MM.1S (cell line): Measurements from ENCODE around the gene ARHGAP33.

Source experiments
- DNase-seq: peaks from one replicate; pipeline ENCODE4 v3.0.0-alpha.2; 2015
- H2AFZ ChIP-seq: fragments of 300-600 bp; sonication (generic); 2 replicates; pipeline ENCODE4 v1.6.0; 2016; ENCODE audit warnings: antibody characterized with exemption, low read length
- H3F3A ChIP-seq: fragments of 300-600 bp; sonication (generic); 2 replicates; pipeline ENCODE4 v1.6.1; 2016; ENCODE audit warnings: mild to moderate bottlenecking, antibody characterized with exemption, low read length, moderate library complexity, mixed read lengths; ENCODE audit not compliant: insufficient read depth
- H3K27ac ChIP-seq: fragments of 300-600 bp; sonication (generic); 2 replicates; pipeline ENCODE4 v1.5.1; 2016; ENCODE audit warnings: mild to moderate bottlenecking, low read length
- H3K27me3 ChIP-seq: fragments of 300-600 bp; sonication (generic); replicated peaks from 2 replicates; pipeline ENCODE4 v1.6.0; 2016; ENCODE audit warnings: low read length; ENCODE audit not compliant: insufficient read depth
- H3K36me3 ChIP-seq: fragments of 300-600 bp; sonication (generic); replicated peaks from 2 replicates; pipeline ENCODE4 v1.6.1; 2016; ENCODE audit warnings: mild to moderate bottlenecking, low read length, mixed read lengths; ENCODE audit not compliant: insufficient read depth
- H3K4me1 ChIP-seq: fragments of 300-600 bp; sonication (generic); 2 replicates; pipeline ENCODE4 v1.6.1; 2016; ENCODE audit warnings: low read length, mixed read lengths
- H3K4me2 ChIP-seq: fragments of 300-600 bp; sonication (generic); 2 replicates; pipeline ENCODE4 v1.6.0; 2016; ENCODE audit warnings: low read depth, low read length
- H3K4me3 ChIP-seq: fragments of 300-600 bp; sonication (generic); 2 replicates; pipeline ENCODE4 v1.5.1; 2016; ENCODE audit warnings: low read length, mixed read lengths
- H3K79me2 ChIP-seq: fragments of 300-600 bp; sonication (generic); 2 replicates; pipeline ENCODE4 v1.6.1; 2016; ENCODE audit warnings: mixed run types, low read length, mixed read lengths
- H3K9ac ChIP-seq: fragments of 300-600 bp; sonication (generic); 2 replicates; pipeline ENCODE4 v1.6.1; 2016; ENCODE audit warnings: low read length, mixed read lengths
- H3K9me2 ChIP-seq: fragments of 300-600 bp; sonication (generic); replicated peaks from 2 replicates; pipeline ENCODE4 v1.6.1; 2016; ENCODE audit warnings: mild to moderate bottlenecking, low read length, mixed read lengths; ENCODE audit not compliant: insufficient read depth
- H3K9me3 ChIP-seq: fragments of 300-600 bp; sonication (generic); replicated peaks from 2 replicates; pipeline ENCODE4 v1.6.1; 2016; ENCODE audit warnings: mild to moderate bottlenecking, low read length, mixed read lengths; ENCODE audit not compliant: insufficient read depth
- H4K20me1 ChIP-seq: fragments of 300-600 bp; sonication (generic); 2 replicates; pipeline ENCODE4 v1.6.1; 2016; ENCODE audit warnings: mild to moderate bottlenecking, low read length, moderate library complexity, mixed read lengths; ENCODE audit not compliant: insufficient read depth
- CTCF ChIP-seq: fragments of 300-600 bp; sonication (generic); IDR thresholded peaks from 2 replicates; pipeline ENCODE4 v1.5.1; 2016; ENCODE audit warnings: antibody characterized with exemption, low read length, mixed read lengths
- EZH2 ChIP-seq: fragments of 300-600 bp; sonication (generic); optimal IDR thresholded peaks from 2 replicates; pipeline ENCODE3; 2017; ENCODE audit warnings: low read depth, mild to moderate bottlenecking, antibody characterized with exemption, low read length, mixed read lengths
- EZH2phosphoT487 ChIP-seq: fragments of 300-600 bp; sonication (generic); IDR thresholded peaks from 2 replicates; pipeline ENCODE4 v1.6.1; 2018; ENCODE audit warnings: antibody characterized with exemption, low read length

Gene ARHGAP33

DNA sequence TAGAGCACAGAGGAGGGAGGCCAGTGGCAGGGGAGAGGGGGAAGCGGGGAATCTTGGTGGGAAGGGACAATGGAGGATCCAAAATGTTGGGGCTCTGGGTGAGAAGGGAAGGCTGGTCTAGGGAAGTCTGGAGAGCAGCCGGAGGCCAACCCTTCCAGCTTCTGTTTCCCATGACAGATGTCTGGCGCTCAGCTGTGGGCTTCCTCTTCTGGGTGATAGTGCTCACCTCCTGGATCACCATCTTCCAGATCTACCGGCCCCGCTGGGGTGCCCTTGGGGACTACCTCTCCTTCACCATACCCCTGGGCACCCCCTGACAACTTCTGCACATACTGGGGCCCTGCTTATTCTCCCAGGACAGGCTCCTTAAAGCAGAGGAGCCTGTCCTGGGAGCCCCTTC lies 28.8 kb upstream of the ARHGAP33 start:
- H3K9me2 ChIP-seq = no peaks in the 10 kb centered on the region
- no peaks in the 10 kb centered on the region for H3K27me3 ChIP-seq
- peak overlapping the region; percentile 86 for H3K4me2 ChIP-seq
- peaks cover 40% of the 10 kb centered on the region for H3K79me2 ChIP-seq
- DNase-seq = no peak
- peaks cover 15% of the 10 kb centered on the region; the same call in 1 of the 2 replicates for H3F3A ChIP-seq
- 0 out of 2 replicates have a peak overlapping the region, but pooled peaks have one; percentile 90 for H3K4me3 ChIP-seq
- no peaks in the 10 kb centered on the region for H3K9me3 ChIP-seq
- no peak overlapping the region for H3K27ac ChIP-seq
- H3K9ac ChIP-seq = peak overlapping the region; percentile 84; the same call in 1 of the 2 replicates
- no peaks in the 10 kb centered on the region for H4K20me1 ChIP-seq
- peaks cover 26% of the 10 kb centered on the region for H3K4me1 ChIP-seq
- H2AFZ ChIP-seq = no peak overlapping the region
- TF ChIP-seq CTCF = no peak
- no peaks in the 10 kb centered on the region for H3K36me3 ChIP-seq

- H3K4me1 ChIP-seq = peaks cover 17% of the 10 kb centered on the region
- peak within 1 kb of the TSS; percentile 91 for H2AFZ ChIP-seq
- TF ChIP-seq EZH2 = no peak
- TF ChIP-seq CTCF = no peak
- TF ChIP-seq EZH2phosphoT487 = no peak
- no peaks in the 10 kb centered on the region for H4K20me1 ChIP-seq
- H3K79me2 ChIP-seq = peaks cover 40% of the 10 kb centered on the region
- no peaks in the 10 kb centered on the region for H3K27me3 ChIP-seq
- no peaks in the 10 kb centered on the region for H3K9me3 ChIP-seq
- no peak within 1 kb of the TSS for H3K27ac ChIP-seq
- no peaks in the 10 kb centered on the region for H3K36me3 ChIP-seq
- H3F3A ChIP-seq = peaks cover 4% of the 10 kb centered on the region; the same call in 1 of the 2 replicates
- peak within 1 kb of the TSS; percentile 69 for H3K9ac ChIP-seq
- peak within 1 kb of the TSS; percentile 87 for H3K4me3 ChIP-seq
- no peaks in the 10 kb centered on the region for H3K9me2 ChIP-seq
- peak; percentile 99 for DNase-seq
- H3K4me2 ChIP-seq = peak within 1 kb of the TSS; percentile 81
Measured at GRCh38 chr19:35748106-35749020, 27.0 kb upstream of the ARHGAP33 start, which contains the start of gene LIN37. Gene LIN37, plus strand, starts transcription at chr19:35748576. Its CDS starts 149 bp downstream, at chr19:35748725.

DNA sequence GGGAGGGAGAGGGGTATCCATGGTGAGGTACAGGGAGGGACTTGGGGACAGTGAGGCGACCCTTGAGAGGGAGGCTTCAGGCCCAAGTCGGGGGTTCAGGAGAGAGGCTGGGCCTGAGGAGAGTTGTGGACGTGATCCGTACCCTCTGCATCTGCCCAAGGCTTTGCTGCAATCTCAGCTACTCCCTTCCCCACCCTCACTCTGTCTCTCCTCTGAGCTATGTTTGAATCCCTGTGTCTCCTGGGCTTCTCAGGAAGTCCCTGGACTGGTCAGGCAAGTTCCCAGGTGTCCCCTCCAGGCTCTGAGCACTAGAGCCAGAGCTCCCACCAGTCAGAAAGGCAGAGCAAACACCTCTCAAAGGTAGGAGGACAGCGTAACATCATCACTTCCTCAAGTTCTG lies 25.2 kb upstream of the ARHGAP33 start:
- peaks cover 8% of the 10 kb centered on the region for H3K4me1 ChIP-seq
- H3K9me2 ChIP-seq = no peaks in the 10 kb centered on the region
- peaks cover 29% of the 10 kb centered on the region for H3K79me2 ChIP-seq
- no peak overlapping the region for H3K9ac ChIP-seq
- H3F3A ChIP-seq = no peaks in the 10 kb centered on the region
- H3K4me2 ChIP-seq = no peak overlapping the region
- H3K27me3 ChIP-seq = no peaks in the 10 kb centered on the region
- H2AFZ ChIP-seq = no peak overlapping the region
- H4K20me1 ChIP-seq = no peaks in the 10 kb centered on the region
- H3K36me3 ChIP-seq = no peaks in the 10 kb centered on the region
- DNase-seq = no peak
- no peak overlapping the region for H3K27ac ChIP-seq
- no peak overlapping the region for H3K4me3 ChIP-seq
- no peaks in the 10 kb centered on the region for H3K9me3 ChIP-seq
- TF ChIP-seq EZH2phosphoT487 (no peak), CTCF (no peak), EZH2 (no peak)
